ENCODE measurements around the gene SEPTIN5. TPM values are rescaled to one million over a fixed set of nuclear protein-coding genes. Genes with fewer than 3 reads are reported as not detected.
"Not testable (repeated sequence)": the region's sequence is repeated elsewhere in the genome, so short reads cannot be mapped to it uniquely, and the experiment has no call there.

The SEPTIN5 gene
- total and polyA plus RNA-seq, 12 donors, result 3.7 to 73.4 (median 14.9) TPM

DNA sequence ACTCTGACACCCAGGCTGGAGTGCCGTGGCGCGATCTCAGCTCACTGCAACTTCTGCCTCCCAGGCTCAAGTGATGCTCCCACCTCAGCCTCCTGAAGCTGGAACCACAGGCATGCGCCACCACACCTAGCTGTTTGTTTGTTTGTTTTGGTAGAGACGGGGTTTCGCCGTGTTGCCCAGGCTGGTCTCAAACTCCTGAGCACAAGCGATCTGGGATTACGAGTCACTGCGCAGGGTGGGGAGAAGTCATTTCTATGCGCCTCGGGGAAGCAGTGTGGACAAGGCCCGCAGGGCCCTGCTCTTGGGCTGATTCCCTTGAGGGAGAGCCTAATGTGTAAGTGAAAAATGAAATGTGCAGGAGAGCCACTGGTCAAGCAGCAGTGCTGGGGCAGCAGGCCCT is 19.6 kb upstream of the SEPTIN5 start:
- no peaks in the 10 kb centered on the region for H3K36me3 ChIP-seq (replicated peaks in 1 of 2)
- H3K4me1 ChIP-seq (replicated peaks in 1 of 2), result no peaks in the 10 kb centered on the region
- WGBS, 4 donors, result 84 to 91% (median 90%) methylated on average over 13 of the region's 13 CpGs
- no peaks in the 10 kb centered on the region for H3K9me3 ChIP-seq (replicated peaks in 1 of 3)
- TF ChIP-seq, protein P1, sequence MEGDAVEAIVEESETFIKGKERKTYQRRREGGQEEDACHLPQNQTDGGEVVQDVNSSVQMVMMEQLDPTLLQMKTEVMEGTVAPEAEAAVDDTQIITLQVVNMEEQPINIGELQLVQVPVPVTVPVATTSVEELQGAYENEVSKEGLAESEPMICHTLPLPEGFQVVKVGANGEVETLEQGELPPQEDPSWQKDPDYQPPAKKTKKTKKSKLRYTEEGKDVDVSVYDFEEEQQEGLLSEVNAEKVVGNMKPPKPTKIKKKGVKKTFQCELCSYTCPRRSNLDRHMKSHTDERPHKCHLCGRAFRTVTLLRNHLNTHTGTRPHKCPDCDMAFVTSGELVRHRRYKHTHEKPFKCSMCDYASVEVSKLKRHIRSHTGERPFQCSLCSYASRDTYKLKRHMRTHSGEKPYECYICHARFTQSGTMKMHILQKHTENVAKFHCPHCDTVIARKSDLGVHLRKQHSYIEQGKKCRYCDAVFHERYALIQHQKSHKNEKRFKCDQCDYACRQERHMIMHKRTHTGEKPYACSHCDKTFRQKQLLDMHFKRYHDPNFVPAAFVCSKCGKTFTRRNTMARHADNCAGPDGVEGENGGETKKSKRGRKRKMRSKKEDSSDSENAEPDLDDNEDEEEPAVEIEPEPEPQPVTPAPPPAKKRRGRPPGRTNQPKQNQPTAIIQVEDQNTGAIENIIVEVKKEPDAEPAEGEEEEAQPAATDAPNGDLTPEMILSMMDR (IDR thresholded peaks at IDR 0.05), result no peak
- TF ChIP-seq POLR2A (IDR thresholded peaks at IDR 0.05), result no peak
- intact Hi-C loops (cut with DNase I), result no loop called here
- no peak overlapping the region for H3K4me3 ChIP-seq
- H3K27me3 ChIP-seq, result no peaks in the 10 kb centered on the region
- H3K27ac ChIP-seq, result no peak overlapping the region
- no peak for DNase-seq

DNA sequence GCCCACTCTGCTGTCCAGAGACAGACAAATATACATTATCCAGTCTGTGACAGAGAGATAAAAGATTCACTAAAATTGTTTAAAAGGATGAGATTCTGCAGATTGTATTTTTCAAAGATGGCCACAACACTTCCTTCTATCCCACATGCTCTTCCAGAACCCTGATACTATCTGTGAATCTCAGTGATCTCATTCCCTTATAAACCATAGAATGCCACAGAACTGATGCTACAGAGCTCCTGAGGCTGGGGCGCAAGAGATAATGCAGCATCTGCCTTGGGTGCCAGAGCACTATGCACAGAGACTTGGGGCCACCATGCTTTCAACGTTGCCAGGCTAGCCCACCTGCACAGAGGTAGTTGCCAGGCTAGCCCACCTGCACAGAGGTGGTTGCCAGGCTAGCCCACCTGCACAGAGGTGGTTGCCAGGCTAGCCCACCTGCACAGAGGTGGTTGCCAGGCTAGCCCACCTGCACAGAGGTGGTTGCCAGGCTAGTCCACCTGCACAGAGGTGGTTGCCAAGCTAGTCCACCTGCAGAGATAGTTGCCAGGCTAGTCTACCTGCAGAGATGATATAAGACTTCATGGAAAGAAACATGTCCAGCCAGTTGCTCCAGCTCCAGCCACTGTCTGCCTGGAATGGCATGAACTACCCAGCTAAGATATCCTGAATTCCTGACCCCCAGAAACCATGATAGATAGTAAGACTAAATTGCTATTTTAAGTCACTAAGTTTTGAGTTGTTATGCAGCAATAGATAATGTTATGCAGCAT is 17.6 kb upstream of the SEPTIN5 start:
- Histone ChIP-seq H3K27ac (no peak overlapping the region), H3K36me3 (replicated peaks in 1 of 2) (no peaks in the 10 kb centered on the region), H3K4me3 (no peak overlapping the region), H3K27me3 (no peaks in the 10 kb centered on the region), H3K4me1 (replicated peaks in 1 of 2) (no peaks in the 10 kb centered on the region), H3K9me3 (replicated peaks in 1 of 3) (no peaks in the 10 kb centered on the region)
- 78 to 92% (median 84%) methylated on average over 1 to 2 of the region's 2 CpGs; no CpG with 5 or more reads in 1 of the 4 donors for WGBS, 4 donors
- intact Hi-C loops (cut with DNase I), result no loop called here
- TF ChIP-seq POLR2A (IDR thresholded peaks at IDR 0.05), result no peak
- TF ChIP-seq, protein P1 (IDR thresholded peaks at IDR 0.05), result no peak
- DNase-seq, result no peak

DNA sequence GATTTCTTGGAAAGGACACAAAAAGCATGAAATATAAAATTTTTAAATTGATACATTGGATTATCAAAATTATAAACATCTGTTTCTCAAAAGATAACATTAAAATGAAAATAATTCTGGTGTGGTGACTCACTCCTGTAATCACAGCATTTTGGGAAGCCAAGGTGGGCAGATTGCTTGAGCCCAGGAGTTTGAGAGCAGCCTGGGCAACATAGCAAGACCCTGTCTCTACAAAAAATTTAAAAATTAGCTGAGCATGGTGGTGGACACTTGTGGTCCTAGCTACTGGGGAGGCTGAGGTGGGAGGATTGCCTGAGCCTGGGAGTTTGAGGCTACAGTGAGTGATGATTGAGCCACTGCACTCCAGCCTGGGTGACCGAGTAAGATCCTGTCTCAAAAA is 16.4 kb upstream of the SEPTIN5 start:
- DNase-seq; H3K36me3 ChIP-seq (replicated peaks in 1 of 2); intact Hi-C loops (cut with DNase I); H3K27me3 ChIP-seq; H3K4me1 ChIP-seq (replicated peaks in 1 of 2); H3K4me3 ChIP-seq; H3K27ac ChIP-seq; H3K9me3 ChIP-seq (replicated peaks in 1 of 3): not testable (repeated sequence)
- 72 to 91% (median 79%) methylated on average over 1 of the region's 1 CpG for WGBS, 4 donors

DNA sequence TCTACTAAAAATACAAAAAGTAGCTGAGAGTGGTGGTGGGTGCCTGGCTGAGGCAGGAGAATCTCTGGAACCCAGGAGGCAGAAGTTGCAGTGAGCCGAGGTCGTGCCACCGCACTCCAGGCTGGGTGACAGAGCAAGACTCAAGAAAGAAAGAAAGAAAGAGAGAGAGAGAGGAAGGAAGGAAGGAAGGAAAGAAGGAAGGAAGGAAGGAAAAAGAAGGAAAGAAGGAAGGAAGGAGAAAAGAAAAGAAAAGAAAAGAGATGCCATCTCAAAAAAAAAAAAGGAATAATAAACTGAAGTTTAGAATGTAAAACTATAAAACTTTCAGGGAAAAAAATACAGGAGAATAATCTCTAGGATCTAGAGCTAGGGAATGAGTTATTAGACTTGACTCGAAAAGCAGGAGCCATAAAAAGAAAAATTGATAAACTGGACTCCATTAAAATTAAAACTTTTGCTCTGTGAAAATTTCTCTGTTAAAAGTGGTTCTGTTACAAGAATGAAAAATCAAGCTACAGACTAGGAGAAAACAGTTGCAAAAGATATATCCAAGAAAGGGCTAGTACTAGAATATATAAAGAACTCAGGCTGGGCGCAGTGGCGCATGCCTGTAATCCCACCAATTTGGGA is 13.4 kb upstream of the SEPTIN5 start:
- Histone ChIP-seq H3K9me3 (replicated peaks in 1 of 3) (no peaks in the 10 kb centered on the region), H3K27me3 (no peaks in the 10 kb centered on the region), H3K4me1 (replicated peaks in 1 of 2) (no peaks in the 10 kb centered on the region), H3K36me3 (replicated peaks in 1 of 2) (no peaks in the 10 kb centered on the region), H3K27ac (no peak overlapping the region), H3K4me3 (no peak overlapping the region)
- WGBS, 4 donors, result 86 to 94% (median 93%) methylated on average over 6 of the region's 6 CpGs
- DNase-seq, result no peak
- intact Hi-C loops (cut with DNase I), result no loop called here
- no peak for TF ChIP-seq POLR2A (IDR thresholded peaks at IDR 0.05)
- TF ChIP-seq, protein P1 (IDR thresholded peaks at IDR 0.05), result no peak
